Inferior parietal cortex (tissue), 1 donor: ENCODE results near the gene GNA15.
"Not testable (repeated sequence)": the region's sequence is repeated elsewhere in the genome, so short reads cannot be mapped to it uniquely, and the experiment has no call there.

Experiments used
- DNase-seq: peaks from one replicate; pipeline ENCODE4 v3.0.0-alpha.2; 2016; ENCODE audit errors: extremely low spot score

Gene GNA15

DNA sequence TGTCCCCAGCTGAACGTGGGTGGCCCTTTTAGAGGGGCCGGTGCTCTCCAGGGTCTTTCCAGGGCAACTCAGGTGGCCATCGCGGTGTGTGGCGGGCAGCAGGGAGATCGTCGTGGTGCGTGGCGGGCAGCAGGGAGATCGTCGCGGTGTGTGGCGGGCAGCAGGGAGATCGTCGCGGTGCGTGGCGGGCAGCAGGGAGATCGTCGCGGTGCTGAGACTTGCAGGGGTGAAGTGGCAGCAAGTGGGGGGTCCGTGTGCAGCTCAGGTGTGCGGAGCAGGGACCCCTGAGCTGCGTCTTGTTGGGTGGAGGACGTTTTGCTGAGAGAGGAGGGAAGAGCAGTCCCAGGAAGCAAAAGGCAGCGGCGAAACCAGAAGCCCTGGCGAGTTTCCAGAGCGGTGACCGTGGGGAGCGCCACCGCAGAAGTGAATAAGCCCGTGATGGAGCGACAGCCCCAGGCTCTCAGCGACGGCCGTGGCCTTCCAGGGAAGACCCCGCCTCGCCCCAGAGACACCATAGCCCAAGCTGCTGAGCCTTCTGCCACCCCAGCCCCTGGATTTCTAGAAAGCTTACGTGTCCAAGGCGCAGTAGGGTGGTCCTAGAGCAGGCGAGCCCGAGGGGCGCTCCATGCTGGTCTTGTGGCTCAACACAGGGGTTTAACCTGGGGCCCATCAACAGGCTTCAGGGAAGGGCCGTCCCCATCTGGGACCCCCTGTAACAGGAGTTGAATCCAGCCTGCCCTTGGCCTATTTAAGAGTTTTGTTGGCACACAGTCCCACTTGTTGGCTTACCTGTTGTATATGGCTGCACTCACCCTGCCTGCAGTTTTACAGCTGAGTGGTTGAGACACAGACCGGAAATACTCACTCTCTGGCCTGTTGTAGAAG lies 55.3 kb downstream of the GNA15 start:
- no peak for DNase-seq

DNA sequence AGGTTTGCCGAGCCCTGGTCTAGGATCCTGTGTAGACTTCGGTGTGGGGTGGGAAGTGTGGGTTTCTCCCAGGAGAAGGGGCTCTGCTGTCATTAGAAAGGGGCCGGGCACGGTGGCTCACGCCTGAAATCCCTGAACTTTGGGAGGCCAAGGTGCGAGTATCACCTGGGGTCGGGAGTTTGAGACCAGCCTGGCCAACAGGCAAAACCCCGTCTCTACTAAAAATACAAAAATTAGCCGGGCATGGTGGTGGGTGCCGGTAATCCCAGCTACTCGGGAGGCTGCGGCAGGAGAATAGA lies 55.9 kb downstream of the GNA15 start:
- not testable (repeated sequence) for DNase-seq

DNA sequence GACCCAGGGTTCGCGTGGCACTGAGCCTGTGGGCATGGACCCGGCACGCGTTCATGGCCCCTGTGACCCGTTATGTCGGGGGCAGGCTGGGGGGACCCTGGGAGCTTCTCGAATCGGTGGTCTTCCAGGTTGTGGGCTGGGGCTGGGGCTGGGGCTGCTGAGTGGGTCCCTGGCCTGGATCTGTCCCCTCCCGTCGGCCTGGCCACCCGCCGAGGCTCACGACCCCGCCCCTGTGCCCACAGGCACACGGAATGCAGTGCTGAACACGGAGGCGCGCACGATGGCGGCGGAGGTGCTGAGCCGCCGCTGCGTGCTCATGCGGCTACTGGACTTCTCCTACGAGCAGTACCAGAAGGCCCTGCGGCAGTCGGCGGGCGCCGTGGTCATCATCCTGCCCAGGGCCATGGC lies 56.4 kb downstream of the GNA15 start:
- DNase-seq = no peak

DNA sequence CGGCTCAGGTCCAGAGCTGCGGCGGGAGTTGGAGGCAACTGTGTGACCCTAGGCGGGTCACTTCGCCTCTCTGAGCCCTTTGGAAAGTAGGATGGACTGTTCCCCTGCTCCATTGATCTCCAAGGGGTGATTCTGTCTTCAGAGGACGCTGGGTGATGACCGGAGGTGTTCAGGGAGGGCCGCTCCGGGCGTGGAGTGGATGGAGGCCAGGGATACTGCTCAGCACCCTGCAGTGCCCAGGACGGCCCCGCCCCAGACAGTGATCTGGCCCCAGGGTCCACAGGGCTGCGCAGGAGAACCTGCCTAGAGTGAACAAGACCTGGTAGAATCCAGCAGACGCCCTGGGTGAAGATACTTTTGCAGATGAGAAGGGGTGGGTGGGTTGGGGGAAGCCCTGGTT lies 56.9 kb downstream of the GNA15 start:
- DNase-seq = no peak

DNA sequence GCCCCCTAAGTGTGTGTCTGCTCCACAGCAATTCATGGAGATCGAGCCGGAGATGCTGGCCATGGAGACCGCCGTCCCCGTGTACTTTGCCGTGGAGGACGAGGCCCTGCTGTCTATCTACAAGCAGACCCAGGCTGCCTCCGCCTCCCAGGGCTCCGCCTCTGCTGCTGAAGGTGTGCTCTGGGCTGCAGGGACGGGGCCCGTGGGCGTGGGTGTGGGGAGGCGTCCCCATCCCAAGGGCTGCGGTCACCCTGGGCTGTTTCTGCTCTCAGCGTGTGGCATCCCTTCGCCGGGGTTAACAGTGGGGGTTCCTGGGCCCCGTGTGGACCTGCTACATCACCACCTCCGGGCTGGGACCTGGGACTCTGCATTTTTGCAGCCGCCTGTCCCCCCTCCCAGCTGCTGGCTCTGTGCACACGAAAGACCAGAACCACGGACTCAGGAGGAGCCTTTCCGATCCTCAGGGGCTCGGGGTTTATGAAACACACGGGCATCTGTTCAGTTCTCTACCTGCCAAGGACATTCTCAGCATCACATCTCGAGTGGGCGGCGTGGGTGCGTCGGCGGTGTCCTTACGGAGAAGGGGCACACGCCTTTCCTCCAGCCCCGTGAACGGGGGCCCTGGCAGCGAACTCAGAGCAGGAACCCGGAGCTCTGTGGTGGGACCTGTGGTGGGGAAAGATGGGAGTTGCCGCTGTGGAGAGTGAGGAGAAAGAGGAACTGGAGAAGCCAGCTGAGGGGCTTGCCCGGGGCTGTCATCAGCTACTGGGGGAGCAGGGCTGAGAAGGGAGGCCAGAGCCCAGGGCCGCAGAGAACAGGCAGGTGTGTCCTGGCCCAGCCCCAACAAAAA lies 57.6 kb downstream of the GNA15 start:
- no peak for DNase-seq

DNA sequence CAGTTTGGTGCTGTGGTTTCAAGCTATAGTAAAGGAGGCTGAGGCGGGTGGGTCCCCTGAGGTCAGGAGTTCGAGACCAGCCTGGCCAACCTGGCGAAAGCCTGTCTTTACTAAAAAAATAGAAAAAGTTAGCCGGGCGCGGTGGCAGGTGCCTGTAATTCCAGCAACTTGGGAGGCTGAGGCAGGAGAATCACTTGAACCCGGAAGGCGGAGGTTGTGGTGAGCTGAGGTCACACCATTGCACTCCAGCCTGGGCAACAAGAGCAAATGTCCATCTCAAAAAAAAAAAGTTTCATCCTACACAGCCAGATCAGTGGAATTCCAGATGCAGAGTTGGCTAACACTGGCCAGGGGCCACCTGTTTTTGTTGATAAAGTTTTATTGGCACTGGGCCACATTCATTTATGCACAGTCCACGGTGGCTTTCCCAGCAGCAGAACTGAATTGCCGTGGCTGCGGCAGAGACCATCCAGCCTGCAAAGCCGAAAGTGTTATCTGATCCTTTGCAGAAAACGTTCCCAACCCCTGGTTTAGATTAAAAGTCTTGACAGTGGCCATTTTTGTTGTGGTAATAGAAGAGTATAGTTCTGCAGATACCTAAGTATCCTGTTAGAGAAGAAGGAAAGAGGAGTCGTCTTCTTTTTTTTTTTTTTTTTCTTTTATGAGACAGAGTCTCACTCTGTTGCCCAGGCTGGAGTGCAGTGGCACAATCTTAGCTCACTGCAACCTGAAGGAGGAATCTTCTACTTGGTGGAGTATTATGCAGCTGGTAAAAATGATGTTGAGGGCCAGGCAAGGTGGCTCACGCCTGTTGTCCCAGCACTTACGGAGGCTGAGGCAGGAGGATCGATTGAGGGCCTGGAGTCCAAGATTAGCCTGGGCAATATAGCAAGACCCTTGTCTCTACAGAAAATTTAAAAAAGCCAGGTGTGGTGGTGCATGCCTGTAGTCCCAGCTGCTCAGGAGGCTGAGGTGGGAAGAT lies 58.6 kb downstream of the GNA15 start:
- DNase-seq = peak; percentile 9

DNA sequence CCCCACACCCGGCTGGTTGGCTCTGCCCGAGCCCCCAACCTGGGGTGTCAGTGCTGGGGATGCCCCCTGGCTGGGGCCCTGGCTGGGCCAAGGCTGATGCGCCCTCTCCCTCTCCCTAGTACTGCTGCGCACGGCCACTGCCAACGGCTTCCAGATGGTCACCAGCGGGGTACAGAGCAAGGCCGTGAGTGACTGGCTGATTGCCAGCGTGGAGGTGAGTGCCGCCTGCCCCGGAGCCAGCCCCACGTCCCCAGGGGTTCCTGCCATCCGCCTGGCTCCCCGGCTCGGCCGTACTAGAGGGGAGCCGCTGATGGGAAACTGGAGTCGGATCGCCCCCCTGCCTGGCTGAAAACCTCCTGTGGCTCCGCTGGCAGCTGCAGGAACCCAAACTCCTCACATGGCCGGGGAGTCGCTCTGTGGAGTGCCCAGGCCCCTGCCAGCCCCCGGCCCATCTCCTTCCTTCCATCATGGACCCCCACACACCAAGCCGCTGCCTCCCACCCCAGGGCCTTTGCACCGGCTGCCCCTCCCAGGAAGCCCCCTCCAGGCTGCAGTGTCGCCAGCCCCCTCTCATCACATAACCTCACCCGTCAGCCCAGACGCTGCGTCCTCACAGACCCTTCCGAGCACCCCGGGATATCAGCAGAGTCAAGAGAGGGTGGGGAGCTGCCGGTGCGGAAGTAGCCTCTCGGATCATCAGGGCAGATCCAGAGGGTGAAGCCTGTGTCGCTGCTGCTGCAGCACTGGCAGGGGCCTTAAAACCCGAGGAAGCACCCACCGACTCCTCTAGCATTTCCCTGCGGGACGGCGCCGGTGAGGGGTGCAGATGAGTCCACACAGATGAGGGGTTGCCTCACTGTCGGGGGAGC lies 60.5 kb downstream of the GNA15 start:
- DNase-seq = no peak

DNA sequence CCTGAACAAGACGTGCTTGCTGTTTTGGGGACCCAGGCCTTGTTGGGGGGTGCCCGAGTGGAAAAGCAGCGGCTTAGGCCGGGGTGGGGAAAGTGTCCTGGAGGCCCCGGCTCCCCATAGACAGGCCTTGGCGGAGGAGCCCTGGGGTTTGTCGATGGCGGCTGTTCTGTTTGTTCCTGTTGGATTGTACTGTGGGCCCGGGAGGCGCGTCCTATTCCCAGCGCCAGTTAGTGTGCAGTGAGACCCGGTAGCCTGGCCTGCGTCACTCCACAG lies 61.0 kb downstream of the GNA15 start:
- DNase-seq = no peak

DNA sequence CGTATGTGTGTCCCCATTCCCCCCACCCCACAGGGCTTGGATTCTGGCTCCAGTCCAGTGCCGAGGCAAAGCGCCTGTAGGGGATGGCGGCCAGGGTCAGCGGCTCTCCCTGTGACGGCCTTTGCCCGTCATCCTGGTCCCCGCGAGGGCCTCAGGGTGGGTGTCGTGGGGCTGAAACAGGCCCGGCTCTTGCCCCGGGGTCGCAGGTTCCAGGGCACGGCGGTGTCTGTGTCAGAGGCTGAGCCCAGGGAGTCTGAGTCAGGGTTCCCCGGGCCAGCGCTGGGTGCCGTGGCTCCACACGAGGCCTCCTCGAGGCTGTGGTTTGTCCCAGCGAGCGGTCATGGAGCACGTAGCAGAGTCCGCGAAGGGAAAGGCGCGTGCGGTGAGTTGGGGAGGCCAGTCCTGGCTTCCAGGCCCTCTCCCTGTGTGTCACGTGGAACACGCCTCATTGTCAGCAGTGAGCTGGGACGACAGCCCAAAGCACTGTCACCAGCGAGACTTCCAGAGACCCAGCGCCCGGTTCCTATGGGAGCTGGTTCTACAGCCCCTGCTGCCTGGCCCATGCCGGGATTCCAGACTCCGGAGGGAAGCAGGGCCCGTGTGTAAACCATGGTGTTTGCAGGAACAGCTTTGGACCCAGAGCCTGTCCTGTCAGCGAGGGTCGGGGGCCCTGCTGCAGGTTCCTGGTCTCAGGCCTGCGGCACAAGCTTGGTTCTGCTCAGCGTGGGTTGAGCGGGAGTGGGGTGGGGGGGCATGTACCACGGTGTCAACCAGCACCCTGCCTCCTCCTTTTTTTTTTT lies 63.3 kb downstream of the GNA15 start:
- no peak for DNase-seq

DNA sequence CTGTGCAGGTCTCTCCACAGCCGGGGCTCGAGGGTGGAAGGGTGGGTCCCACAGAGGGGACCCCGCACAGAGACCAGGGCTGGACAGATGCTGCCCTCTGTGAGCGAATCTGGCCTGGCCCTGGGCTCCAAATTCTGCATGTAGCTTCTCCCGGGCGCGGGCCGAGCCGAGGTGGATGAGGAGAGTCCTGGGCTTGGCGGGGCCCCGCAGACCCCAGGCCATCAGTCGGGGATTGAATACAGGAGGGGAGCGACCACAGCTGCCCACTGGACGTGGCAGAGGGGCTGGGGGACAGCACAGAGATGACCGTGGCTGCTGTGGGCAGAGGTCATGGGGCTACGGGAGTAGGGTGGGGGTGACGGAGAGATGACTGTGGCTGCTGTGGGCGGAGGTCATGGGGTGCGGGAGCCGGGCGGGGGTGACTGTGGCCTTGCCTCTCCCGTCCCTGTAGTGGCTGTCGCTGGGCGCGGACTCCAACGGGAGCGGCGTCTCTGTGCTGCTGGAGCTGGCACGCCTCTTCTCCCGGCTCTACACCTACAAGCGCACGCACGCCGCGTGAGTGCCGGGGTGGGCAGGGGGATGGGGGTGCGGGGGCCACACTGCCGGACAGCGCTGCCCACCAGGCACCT lies 65.4 kb downstream of the GNA15 start:
- DNase-seq = no peak

DNA sequence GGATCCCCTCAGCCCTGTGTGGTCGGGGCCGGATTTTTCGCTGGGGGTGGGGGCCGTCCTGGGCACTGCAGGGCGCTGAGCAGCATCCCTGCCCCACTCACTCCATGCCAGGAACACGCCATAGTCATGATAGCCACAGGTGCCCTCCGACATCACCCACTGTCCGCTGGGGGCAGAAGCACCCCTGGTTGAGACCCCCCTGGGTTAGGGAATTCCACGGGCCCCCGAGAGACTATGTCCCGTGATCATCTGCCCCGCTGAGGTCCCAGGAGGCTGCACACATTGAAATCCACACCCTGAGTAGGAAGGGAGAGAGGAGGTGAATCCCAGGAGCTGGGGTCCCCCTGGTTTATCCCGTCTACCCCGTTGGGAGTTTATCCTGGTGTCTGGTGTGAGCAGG lies 66.1 kb downstream of the GNA15 start:
- no peak for DNase-seq

DNA sequence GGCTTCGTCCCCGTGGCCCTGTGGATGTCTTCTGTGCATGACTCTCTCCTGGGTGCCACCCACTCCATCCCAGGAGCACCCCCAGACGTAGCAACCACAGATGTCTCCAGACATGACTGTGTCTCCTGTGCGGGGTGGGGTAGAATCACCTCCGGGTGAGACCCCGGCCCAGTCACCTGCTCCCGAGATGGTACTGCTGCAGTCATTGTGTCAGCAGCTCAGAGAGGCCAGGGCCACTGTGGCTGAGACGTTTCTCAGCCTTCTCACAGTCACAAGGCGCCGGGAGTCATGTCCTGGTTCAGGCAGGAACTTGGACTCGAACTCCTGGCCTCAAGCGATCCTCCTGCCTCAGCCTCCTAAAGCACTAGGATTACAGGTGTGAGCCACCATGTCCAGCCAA lies 66.5 kb downstream of the GNA15 start:
- DNase-seq = no peak

DNA sequence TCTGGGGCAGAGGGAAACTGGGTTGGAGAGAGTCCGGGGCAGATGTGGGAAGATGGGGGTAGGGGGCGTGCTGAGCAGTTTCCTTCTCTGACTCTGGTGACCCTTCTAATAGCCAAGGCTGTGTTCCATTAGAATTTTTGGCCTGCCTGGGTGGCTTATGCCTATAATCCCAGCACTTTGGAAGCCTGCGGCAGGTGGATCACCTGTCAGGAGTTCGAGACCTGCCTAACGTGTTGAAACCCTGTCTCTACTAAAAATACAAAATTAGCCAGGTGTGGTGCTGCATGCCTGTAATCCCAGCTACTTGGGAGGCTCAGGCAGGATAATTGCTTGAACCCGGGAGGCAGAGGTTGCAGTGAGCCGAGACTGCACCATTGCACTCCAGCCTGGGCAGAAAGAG lies 67.1 kb downstream of the GNA15 start:
- not testable (repeated sequence) for DNase-seq

DNA sequence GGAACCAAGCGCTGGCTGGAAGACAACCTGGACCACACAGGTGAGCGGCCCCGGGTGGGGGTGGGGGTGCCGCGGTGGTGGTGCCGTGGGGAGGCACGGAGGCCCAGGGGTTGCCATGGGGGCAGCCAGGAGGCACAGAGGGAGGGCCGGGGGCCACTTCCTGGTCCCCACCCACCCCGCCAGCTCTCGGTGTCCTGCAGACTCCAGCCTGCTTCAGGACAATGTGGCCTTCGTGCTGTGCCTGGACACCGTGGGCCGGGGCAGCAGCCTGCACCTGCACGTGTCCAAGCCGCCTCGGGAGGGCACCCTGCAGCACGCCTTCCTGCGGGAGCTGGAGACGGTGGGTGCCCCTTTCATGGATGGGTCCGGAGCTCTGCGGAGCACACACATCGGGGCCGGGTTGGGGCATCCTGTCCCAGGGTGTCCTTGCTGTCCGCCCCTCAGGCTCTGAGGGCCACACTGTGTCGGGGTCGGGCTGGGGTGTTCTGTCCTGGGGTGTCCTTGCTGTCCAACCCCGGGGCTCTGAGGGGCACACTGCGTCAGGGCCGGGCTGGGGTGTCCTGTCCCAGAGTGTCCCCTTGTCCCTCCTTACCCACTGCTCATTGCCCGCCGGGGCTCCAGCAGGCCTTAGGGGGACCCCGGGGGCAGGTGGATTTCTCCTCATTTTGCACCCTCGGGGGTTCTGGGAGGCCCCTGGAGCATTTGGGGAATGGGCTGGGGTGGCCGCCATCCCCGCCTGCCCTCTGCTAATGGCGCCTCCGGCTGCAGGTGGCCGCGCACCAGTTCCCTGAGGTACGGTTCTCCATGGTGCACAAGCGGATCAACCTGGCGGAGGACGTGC lies 68.2 kb downstream of the GNA15 start:
- no peak for DNase-seq

DNA sequence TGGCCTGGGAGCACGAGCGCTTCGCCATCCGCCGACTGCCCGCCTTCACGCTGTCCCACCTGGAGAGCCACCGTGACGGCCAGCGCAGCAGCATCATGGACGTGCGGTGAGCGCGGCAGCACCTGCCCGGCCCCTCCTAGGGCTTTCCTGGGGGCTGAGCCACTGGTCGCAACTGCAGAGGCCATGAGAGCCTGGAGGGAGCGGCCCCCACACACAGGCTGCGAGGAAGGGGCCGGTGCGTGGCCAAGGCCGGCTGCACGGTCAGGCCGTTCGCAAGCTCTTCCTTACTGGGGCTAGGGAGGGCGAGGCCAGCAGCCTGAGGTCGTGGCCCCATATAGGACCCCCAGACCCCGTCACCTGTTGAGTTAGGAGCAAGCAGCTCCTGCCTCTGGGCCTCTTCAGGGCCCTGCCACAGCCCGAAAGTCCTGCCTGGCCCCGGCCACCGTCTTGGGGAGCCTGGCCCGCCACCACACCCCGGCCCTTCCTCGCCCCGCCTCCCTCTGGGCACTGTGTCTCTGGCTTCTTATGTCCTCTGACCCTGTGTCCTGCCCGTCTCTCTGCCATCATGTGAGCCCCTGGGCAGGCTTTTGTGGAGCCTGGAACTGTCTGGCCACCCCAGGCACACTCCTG lies 68.9 kb downstream of the GNA15 start:
- no peak for DNase-seq

DNA sequence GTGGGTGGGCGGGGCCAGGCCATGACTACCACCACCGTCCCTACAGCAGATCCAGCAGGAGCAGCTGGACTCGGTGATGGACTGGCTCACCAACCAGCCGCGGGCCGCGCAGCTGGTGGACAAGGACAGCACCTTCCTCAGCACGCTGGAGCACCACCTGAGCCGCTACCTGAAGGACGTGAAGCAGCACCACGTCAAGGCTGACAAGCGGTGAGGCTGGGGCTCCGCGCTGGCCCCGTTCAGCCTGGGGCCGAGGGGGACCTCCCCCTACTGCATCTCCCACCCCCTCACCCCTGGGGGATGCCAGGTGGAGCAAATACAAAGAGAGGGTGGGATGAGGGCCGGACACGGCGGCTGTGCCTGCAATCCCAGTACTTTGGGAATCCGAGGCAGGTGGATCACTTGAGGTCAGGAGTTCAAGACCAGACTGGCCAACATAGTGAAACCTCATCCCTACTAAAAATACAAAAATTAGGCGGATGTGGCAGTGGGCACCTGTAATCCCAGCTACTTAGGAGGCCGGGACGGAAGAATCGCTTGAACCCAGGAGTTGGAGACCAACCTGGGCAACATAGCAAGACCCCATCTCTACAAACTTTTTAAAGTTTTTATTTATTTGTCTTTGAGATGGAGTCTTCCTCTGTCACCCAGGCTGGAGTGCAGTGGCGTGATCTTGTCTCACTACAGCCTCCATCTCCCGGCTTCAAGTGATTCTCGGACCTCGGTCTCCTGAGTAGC lies 70.6 kb downstream of the GNA15 start:
- no peak for DNase-seq

DNA sequence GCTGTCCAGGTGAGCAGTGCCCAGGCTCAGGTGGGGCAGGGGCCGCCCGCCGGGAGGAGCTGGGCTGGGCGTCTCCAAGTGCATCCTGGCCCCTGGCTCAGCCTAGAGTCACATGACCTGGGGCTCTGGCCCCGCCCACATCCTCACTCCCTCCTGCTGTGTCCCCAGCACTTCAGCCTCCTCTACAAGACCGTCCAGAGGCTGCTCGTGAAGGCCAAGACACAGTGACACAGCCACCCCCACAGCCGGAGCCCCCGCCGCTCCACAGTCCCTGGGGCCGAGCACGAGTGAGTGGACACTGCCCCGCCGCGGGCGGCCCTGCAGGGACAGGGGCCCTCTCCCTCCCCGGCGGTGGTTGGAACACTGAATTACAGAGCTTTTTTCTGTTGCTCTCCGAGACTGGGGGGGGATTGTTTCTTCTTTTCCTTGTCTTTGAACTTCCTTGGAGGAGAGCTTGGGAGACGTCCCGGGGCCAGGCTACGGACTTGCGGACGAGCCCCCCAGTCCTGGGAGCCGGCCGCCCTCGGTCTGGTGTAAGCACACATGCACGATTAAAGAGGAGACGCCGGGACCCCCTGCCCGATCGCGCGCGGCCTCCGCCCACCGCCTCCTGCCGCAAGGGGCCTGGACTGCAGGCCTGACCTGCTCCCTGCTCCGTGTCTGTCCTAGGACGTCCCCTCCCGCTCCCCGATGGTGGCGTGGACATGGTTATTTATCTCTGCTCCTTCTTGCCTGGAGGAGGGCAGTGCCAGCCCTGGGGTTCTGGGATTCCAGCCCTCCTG lies 71.8 kb downstream of the GNA15 start:
- no peak for DNase-seq
